ENCODE results near the gene TAOK1. TPM values are rescaled to one million over a fixed set of nuclear protein-coding genes. Genes with fewer than 3 reads are reported as not detected.

Gene TAOK1
- total and polyA plus RNA-seq, 2 donors (not counting 1 experiment from before 2014, with no cell fraction given): 9.8 to 80.7 TPM

- H4K20me1 ChIP-seq (ENCODE audit: control insufficient read depth, insufficient read depth, low read length, poor library complexity, severe bottlenecking): no peaks in the 10 kb centered on the region
- TF ChIP-seq EZH2 (IDR thresholded peaks at IDR 0.05; ENCODE audit: borderline replicate concordance, insufficient read depth, low read depth, low read length, poor library complexity, severe bottlenecking) (no peak), CTCF (IDR thresholded peaks at IDR 0.05) (no peak)
- peak within 1 kb of the TSS; percentile 99 for H3K4me3 Mint-ChIP-seq
- peaks cover 50% of the 10 kb centered on the region for H3K4me1 Mint-ChIP-seq
- DNase-seq (peak; percentile 85), ATAC-seq (ENCODE audit: low read depth) (peak; percentile 26)
- H3K9me3 ChIP-seq (ENCODE audit: control extremely low read depth in 1 of 3, control insufficient read depth in 2 of 3, insufficient read depth in 1 of 3, low read length in 2 of 3): no peaks in the 10 kb centered on the region
- peaks cover 26% of the 10 kb centered on the region for H3K79me2 ChIP-seq (ENCODE audit: control insufficient read depth, insufficient read depth, low read length)
- H3K9me3 Mint-ChIP-seq (ENCODE audit: insufficient read depth): no peaks in the 10 kb centered on the region
- ChIA-PET POLR2A (interaction anchor here (0.5 to 2.9 kb wide), 8 partner anchors 10 to 560 kb away, joined by 3 to 12 read pairs (median 3); partner anchors contain the start of genes ANKRD13B and CORO6), CTCF (interaction anchor here (1.0 to 24.3 kb wide), 11 partner anchors 9 to 197 kb away, joined by 4 to 336 read pairs (median 6); partner anchors contain the start of gene ANKRD13B)
- H3K4me2 ChIP-seq (replicated peaks; ENCODE audit: low read depth, low read length, poor library complexity, severe bottlenecking): peak within 1 kb of the TSS; percentile 100
- H3K4me1 ChIP-seq (ENCODE audit: control insufficient read depth in 2 of 2, insufficient read depth in 2 of 2, low read length in 2 of 2): peaks cover 42 to 53% of the 10 kb centered on the region in 2 donors
- no peaks in the 10 kb centered on the region for H3K27me3 Mint-ChIP-seq
- H3K9ac ChIP-seq (ENCODE audit: low read length): peak within 1 kb of the TSS; percentile 82
- H3K4me3 ChIP-seq (ENCODE audit: control extremely low read depth in 1 of 5, extremely low read depth in 1 of 5, insufficient read depth in 1 of 5, low read depth in 2 of 5, low read length in 4 of 5): peak within 1 kb of the TSS; percentile 70 to 99 (median 80)
- peak within 1 kb of the TSS; percentile 98 for H3K27ac Mint-ChIP-seq
- peaks cover 0 to 9% of the 10 kb centered on the region in 2 experiments for H3K36me3 ChIP-seq (replicated peaks in 1 of 2; ENCODE audit: control extremely low read depth in 1 of 2, control insufficient read depth in 1 of 2, extremely low read depth in 1 of 2, insufficient read depth in 2 of 2, low read length in 1 of 2)
- H2AFZ ChIP-seq (ENCODE audit: insufficient read depth, low read depth, low read length, poor library complexity, severe bottlenecking): peak within 1 kb of the TSS; percentile 87
- H3K27ac ChIP-seq (ENCODE audit: low read length in 2 of 2): peak within 1 kb of the TSS; percentile 71 to 76
- under 1% methylated on average over 94 of the region's 94 CpGs for WGBS (ENCODE audit: insufficient coverage)
- H3K27me3 ChIP-seq (replicated peaks in 1 of 4; ENCODE audit: control extremely low read depth in 1 of 4, control insufficient read depth in 3 of 4, insufficient read depth in 4 of 4, low read length in 3 of 4): no peaks in the 10 kb centered on the region
- intact Hi-C loops (cut with micrococcal nuclease): loop anchor here (5.0 to 10.0 kb wide), 7 partner anchors 156 to 922 kb away; partner anchors contain the start of genes BLTP2, NUFIP2, PHF12 and SSH2
Observed at GRCh38 chr17:29566473-29567303, 176.5 kb downstream of the TAOK1 start, which contains the start of gene ABHD15. Gene ABHD15 (minus strand): TSS chr17:29567037. CDS start chr17:29566966, 71 bp downstream.

All from B cell (primary cell).